Measurements from ENCODE around the gene EDEM2.
"Not testable (repeated sequence)": the region's sequence is repeated elsewhere in the genome, so short reads cannot be mapped to it uniquely, and the experiment has no call there.

DNA sequence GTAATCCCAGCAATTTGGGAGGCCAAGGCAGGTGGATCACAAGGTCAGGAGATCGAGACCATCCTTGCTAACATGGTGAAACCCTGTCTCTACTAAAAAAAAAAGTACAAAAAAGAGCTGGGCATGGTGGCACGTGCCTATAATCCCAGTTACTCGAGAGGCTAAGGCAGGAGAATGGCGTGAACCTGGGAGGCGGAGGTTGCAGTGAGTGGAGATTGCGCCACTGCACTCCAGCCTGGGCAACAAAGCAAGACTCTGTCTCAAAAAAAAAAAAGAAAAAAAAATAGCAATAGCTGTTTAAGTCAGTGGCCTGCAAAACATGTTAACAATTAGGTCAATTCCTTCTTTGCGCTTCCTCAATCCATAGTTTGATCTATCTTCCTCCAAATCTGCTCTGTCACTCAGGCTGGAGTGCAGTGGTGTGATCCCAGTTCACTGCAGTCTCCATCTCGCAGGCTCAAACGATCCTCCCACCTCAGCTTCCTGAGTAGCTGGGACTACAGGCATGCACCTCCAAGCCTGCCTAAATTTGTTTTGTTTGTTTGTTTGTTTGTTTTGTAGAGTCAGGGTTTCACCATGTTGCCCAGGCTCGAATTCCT lies 39.7 kb upstream of the EDEM2 start:
- TF ChIP-seq, protein P1, sequence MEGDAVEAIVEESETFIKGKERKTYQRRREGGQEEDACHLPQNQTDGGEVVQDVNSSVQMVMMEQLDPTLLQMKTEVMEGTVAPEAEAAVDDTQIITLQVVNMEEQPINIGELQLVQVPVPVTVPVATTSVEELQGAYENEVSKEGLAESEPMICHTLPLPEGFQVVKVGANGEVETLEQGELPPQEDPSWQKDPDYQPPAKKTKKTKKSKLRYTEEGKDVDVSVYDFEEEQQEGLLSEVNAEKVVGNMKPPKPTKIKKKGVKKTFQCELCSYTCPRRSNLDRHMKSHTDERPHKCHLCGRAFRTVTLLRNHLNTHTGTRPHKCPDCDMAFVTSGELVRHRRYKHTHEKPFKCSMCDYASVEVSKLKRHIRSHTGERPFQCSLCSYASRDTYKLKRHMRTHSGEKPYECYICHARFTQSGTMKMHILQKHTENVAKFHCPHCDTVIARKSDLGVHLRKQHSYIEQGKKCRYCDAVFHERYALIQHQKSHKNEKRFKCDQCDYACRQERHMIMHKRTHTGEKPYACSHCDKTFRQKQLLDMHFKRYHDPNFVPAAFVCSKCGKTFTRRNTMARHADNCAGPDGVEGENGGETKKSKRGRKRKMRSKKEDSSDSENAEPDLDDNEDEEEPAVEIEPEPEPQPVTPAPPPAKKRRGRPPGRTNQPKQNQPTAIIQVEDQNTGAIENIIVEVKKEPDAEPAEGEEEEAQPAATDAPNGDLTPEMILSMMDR (IDR thresholded peaks at IDR 0.05; ENCODE audit: insufficient read depth, low read length, poor library complexity, severe bottlenecking) = not testable (repeated sequence)
- not testable (repeated sequence) for TF ChIP-seq EZH2phosphoT487 (conservative IDR thresholded peaks at IDR 0.05; ENCODE audit: low read length)

Measured in SU-DHL-6 (cell line).